Activated CD8-positive, alpha-beta memory T cell treated with anti-CD3 and anti-CD28 coated beads, Interleukin-2, amount 10 ng/mL, durations not matched to agents 7 days and 5 days (primary cell): ENCODE results near the gene NHS. TPM values are rescaled to one million over a fixed set of nuclear protein-coding genes. Genes with fewer than 3 reads are reported as not detected.
"Not testable (repeated sequence)": the region's sequence is repeated elsewhere in the genome, so short reads cannot be mapped to it uniquely, and the experiment has no call there.

Experiments
- ATAC-seq: fragments of 150-1000 bp; cut with Tn5 transposase; one replicate; pipeline ENCODE4 v1.10.0; 2021; ENCODE audit warnings: moderate library complexity
- CTCF ChIA-PET: fragments of 350-600 bp; sonication (Branson Sonifier 250); formaldehyde crosslinking; loops from one replicate; lab custom pipeline; 2021; ENCODE audit warnings: antibody characterized with exemption; lab: Charles Lee
- DNase-seq: peaks from one replicate; pipeline ENCODE4 v3.0.0-alpha.2; 2020
- H3K27ac Mint-ChIP-seq: one replicate; pipeline ENCODE4 v1.8.0; 2021; ENCODE audit warnings: mild to moderate bottlenecking, mixed read lengths
- H3K27me3 Mint-ChIP-seq: one replicate; pipeline ENCODE4 v1.8.0; 2021; ENCODE audit warnings: mixed read lengths
- H3K36me3 Mint-ChIP-seq: one replicate; pipeline ENCODE4 v1.8.0; 2021; ENCODE audit warnings: mild to moderate bottlenecking, mixed read lengths
- H3K4me1 Mint-ChIP-seq: one replicate; pipeline ENCODE4 v1.8.0; 2021; ENCODE audit warnings: mixed read lengths
- H3K4me3 Mint-ChIP-seq: one replicate; pipeline ENCODE4 v1.8.0; 2021; ENCODE audit warnings: mild to moderate bottlenecking, moderate library complexity, mixed read lengths
- H3K9me3 Mint-ChIP-seq: one replicate; pipeline ENCODE4 v1.8.0; 2022; ENCODE audit warnings: low read depth, mixed read lengths
- total RNA-seq, 2 experiments: library from RNA; stranded (reverse); gene quantifications; one replicate each; pipeline ENCODE4 v1.2.3, GENCODE V29; 2021

The NHS gene
- total RNA-seq, 2 experiments from 2014 or later = 1.4 to 10.1 TPM

GRCh38 chrX:17560385-17560784 is 185.4 kb downstream of the NHS start:
- Mint-ChIP-seq H3K27me3 (no peaks in the 10 kb centered on the region), H3K36me3 (no peaks in the 10 kb centered on the region), H3K4me1 (peaks cover 4% of the 10 kb centered on the region), H3K9me3 (no peaks in the 10 kb centered on the region), H3K4me3 (no peak overlapping the region), H3K27ac (no peak overlapping the region)
- CTCF ChIA-PET = no interaction called here
- ATAC-seq (no peak), DNase-seq (no peak)

DNA sequence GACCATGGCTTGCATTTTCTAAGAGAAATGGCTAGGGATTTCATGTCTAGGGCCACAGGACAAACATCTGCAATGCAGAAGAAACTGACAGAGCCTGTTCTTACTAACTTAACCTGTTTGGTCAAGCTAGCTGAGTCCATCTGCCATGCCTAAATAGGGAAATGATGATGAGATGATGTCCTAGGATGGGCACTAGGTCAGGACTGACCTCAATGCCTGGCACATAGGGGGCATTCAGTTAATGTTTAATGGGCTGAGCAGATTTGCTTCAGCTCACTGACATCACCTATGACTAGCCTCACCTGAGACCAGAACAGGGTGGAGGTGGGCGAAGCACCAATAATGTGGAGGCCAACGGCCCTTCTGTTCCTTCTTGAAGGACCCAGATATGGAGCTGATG is 188.1 kb downstream of the NHS start:
- H3K9me3 Mint-ChIP-seq = no peaks in the 10 kb centered on the region
- no peaks in the 10 kb centered on the region for H3K27me3 Mint-ChIP-seq
- no peak overlapping the region for H3K27ac Mint-ChIP-seq
- H3K36me3 Mint-ChIP-seq = no peaks in the 10 kb centered on the region
- H3K4me3 Mint-ChIP-seq = no peak overlapping the region
- CTCF ChIA-PET = no interaction called here
- peaks cover 4% of the 10 kb centered on the region for H3K4me1 Mint-ChIP-seq
- DNase-seq (no peak), ATAC-seq (no peak)

GRCh38 chrX:17563515-17563914 is 188.5 kb downstream of the NHS start:
- DNase-seq = no peak
- CTCF ChIA-PET = no interaction called here

GRCh38 chrX:17564689-17565409 is 189.8 kb downstream of the NHS start:
- Mint-ChIP-seq H3K4me3 (no peak overlapping the region), H3K4me1 (peaks cover 4% of the 10 kb centered on the region), H3K27ac (no peak overlapping the region), H3K36me3 (no peaks in the 10 kb centered on the region), H3K27me3 (no peaks in the 10 kb centered on the region), H3K9me3 (no peaks in the 10 kb centered on the region)
- CTCF ChIA-PET = no interaction called here
- ATAC-seq = no peak
- DNase-seq = no peak

More at GRCh38 chrX:17563515-17563914, 188.5 kb downstream of the NHS start:
- H3K36me3 Mint-ChIP-seq = no peaks in the 10 kb centered on the region
- H3K4me1 Mint-ChIP-seq = peaks cover 4% of the 10 kb centered on the region
- no peaks in the 10 kb centered on the region for H3K27me3 Mint-ChIP-seq
- H3K4me3 Mint-ChIP-seq = no peak overlapping the region
- no peaks in the 10 kb centered on the region for H3K9me3 Mint-ChIP-seq
- no peak for ATAC-seq
- H3K27ac Mint-ChIP-seq = no peak overlapping the region

DNA sequence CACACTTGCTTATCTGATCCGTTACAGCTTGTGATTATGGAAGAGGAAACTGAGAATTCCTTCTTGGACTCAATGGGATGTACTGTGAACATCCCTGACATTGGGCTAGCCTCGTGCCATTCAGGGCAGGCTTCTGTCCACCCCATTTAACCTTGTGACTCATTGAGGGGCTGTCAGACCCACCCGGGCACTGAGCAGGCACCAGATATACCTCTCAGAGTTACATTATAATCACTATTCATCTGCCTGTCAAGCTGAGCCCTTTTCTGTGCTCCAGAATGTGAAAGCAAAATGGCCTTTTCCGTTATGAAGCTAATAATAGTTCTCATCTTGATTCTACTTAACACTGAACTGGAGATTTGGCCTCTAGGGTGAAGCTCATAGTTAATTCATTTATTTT is 191.7 kb downstream of the NHS start:
- no peak overlapping the region for H3K27ac Mint-ChIP-seq
- H3K27me3 Mint-ChIP-seq = no peaks in the 10 kb centered on the region
- peaks cover 4% of the 10 kb centered on the region for H3K4me1 Mint-ChIP-seq
- CTCF ChIA-PET = no interaction called here
- ATAC-seq (no peak), DNase-seq (no peak)
- no peak overlapping the region for H3K4me3 Mint-ChIP-seq
- H3K9me3 Mint-ChIP-seq = no peaks in the 10 kb centered on the region
- no peaks in the 10 kb centered on the region for H3K36me3 Mint-ChIP-seq

- no peak for DNase-seq
- no peaks in the 10 kb centered on the region for H3K27me3 Mint-ChIP-seq
- H3K36me3 Mint-ChIP-seq = no peaks in the 10 kb centered on the region
- ATAC-seq = no peak
- no peak overlapping the region for H3K27ac Mint-ChIP-seq
- peaks cover 4% of the 10 kb centered on the region for H3K4me1 Mint-ChIP-seq
- H3K9me3 Mint-ChIP-seq = no peaks in the 10 kb centered on the region
- CTCF ChIA-PET = no interaction called here
- no peak overlapping the region for H3K4me3 Mint-ChIP-seq
Observed at GRCh38 chrX:17567187-17567586, 192.2 kb downstream of the NHS start.

- Mint-ChIP-seq H3K27ac (no peak overlapping the region), H3K27me3 (no peaks in the 10 kb centered on the region), H3K9me3 (no peaks in the 10 kb centered on the region), H3K36me3 (no peaks in the 10 kb centered on the region), H3K4me1 (peaks cover 4% of the 10 kb centered on the region), H3K4me3 (no peak overlapping the region)
- DNase-seq (no peak), ATAC-seq (no peak)
- CTCF ChIA-PET = no interaction called here
Observed at GRCh38 chrX:17567821-17568220, 192.8 kb downstream of the NHS start.

DNA sequence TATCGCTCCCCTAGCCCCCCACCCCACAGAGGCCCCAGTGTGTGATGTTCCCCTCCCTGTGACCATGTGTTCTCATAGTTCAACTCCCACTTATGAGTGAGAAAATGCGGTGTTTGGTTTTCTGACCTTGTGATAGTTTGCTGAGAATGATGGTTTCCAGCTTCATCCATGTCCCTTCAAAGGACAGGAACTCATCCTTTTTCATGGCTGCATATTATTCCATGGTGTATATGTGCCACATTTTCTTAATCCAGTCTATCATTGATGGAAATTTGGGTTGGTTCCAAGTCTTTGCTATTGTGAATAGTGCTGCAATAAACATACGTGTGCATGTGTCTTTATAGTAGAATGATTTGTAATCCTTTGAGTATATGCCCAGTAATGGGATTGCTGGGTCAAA is 193.8 kb downstream of the NHS start:
- H3K4me1 Mint-ChIP-seq, H3K27me3 Mint-ChIP-seq, H3K4me3 Mint-ChIP-seq, H3K36me3 Mint-ChIP-seq, ATAC-seq, H3K27ac Mint-ChIP-seq, DNase-seq, H3K9me3 Mint-ChIP-seq, CTCF ChIA-PET: not testable (repeated sequence)

GRCh38 chrX:17579026-17579425 is 204.0 kb downstream of the NHS start:
- no peaks in the 10 kb centered on the region for H3K4me1 Mint-ChIP-seq
- ATAC-seq = no peak
- CTCF ChIA-PET = no interaction called here
- no peaks in the 10 kb centered on the region for H3K36me3 Mint-ChIP-seq
- H3K27me3 Mint-ChIP-seq = peaks cover 12% of the 10 kb centered on the region
- DNase-seq = no peak
- H3K27ac Mint-ChIP-seq = no peak overlapping the region
- H3K4me3 Mint-ChIP-seq = no peak overlapping the region
- no peaks in the 10 kb centered on the region for H3K9me3 Mint-ChIP-seq

- peaks cover 12% of the 10 kb centered on the region for H3K27me3 Mint-ChIP-seq
- no peaks in the 10 kb centered on the region for H3K36me3 Mint-ChIP-seq
- ATAC-seq (no peak), DNase-seq (no peak)
- no peak overlapping the region for H3K27ac Mint-ChIP-seq
- no peaks in the 10 kb centered on the region for H3K4me1 Mint-ChIP-seq
- no peak overlapping the region for H3K4me3 Mint-ChIP-seq
- CTCF ChIA-PET = no interaction called here
- no peaks in the 10 kb centered on the region for H3K9me3 Mint-ChIP-seq
Observed at GRCh38 chrX:17580539-17581152, 205.6 kb downstream of the NHS start.

DNA sequence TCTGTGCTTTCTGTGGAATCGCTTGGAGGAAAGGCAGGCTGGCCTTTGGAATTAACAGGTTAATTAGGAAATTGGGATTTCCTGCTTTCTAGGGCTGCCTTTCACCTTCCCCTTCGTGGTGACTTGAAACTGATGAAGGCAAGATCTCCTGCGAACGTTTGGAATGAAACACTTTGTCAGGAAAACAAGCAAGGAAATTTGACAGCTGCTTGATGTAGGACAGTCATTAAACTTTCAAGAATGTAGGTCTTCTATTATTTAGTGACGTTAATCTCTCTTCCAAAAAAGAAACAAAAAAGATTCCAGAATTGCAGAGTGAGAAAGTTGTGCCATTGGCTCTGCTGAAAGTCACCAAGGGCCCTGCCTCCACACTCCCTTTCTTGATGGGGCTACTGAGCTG is 206.6 kb downstream of the NHS start:
- no peak for ATAC-seq
- no peaks in the 10 kb centered on the region for H3K4me1 Mint-ChIP-seq
- H3K4me3 Mint-ChIP-seq = no peak overlapping the region
- no peak for DNase-seq
- CTCF ChIA-PET = no interaction called here
- H3K27me3 Mint-ChIP-seq = peaks cover 7% of the 10 kb centered on the region
- no peaks in the 10 kb centered on the region for H3K36me3 Mint-ChIP-seq
- H3K27ac Mint-ChIP-seq = no peak overlapping the region
- no peaks in the 10 kb centered on the region for H3K9me3 Mint-ChIP-seq

GRCh38 chrX:17584248-17584681 is 209.3 kb downstream of the NHS start:
- Mint-ChIP-seq H3K27me3 (peaks cover 1% of the 10 kb centered on the region), H3K4me1 (no peaks in the 10 kb centered on the region), H3K9me3 (no peaks in the 10 kb centered on the region), H3K27ac (no peak overlapping the region), H3K36me3 (no peaks in the 10 kb centered on the region), H3K4me3 (no peak overlapping the region)
- CTCF ChIA-PET = no interaction called here
- DNase-seq (no peak), ATAC-seq (no peak)

- no peaks in the 10 kb centered on the region for H3K4me1 Mint-ChIP-seq
- CTCF ChIA-PET = no interaction called here
- no peak overlapping the region for H3K27ac Mint-ChIP-seq
- H3K9me3 Mint-ChIP-seq = no peaks in the 10 kb centered on the region
- no peak for DNase-seq
- no peaks in the 10 kb centered on the region for H3K27me3 Mint-ChIP-seq
- no peak overlapping the region for H3K4me3 Mint-ChIP-seq
- H3K36me3 Mint-ChIP-seq = no peaks in the 10 kb centered on the region
- no peak for ATAC-seq
Observed at GRCh38 chrX:17585006-17585405, 210.0 kb downstream of the NHS start.

DNA sequence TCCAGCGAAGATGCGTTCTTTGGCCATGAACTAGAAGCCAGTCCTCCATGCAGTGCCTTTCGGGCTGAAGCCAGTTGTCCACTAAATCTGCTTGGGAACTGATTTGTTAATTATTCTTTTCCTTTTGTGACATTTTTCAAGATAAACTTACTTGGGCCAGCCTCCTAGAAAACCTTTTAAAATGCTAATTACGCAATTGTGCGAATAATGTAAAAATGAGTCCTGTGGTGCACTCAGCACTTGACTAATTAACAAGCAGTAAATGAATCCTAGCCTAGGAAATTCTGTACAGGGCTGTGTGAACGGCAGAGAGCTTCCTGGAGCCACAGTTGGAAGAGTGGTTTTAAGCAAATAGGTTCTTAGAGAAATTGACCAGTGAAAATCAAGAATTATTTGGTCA is 212.4 kb downstream of the NHS start:
- Mint-ChIP-seq H3K27me3 (no peaks in the 10 kb centered on the region), H3K9me3 (no peaks in the 10 kb centered on the region), H3K4me3 (no peak overlapping the region), H3K36me3 (no peaks in the 10 kb centered on the region), H3K4me1 (peaks cover 7% of the 10 kb centered on the region), H3K27ac (no peak overlapping the region)
- no peak for ATAC-seq
- DNase-seq = no peak
- CTCF ChIA-PET = no interaction called here
